ENCODE data around the gene TEX261.

GRCh38 chr2:70956141-70956540, 38.5 kb downstream of the TEX261 start:
- no peak for TF ChIP-seq CTCF (IDR thresholded peaks at IDR 0.05; ENCODE audit: low read depth, low read length)
- no peak for TF ChIP-seq POLR2A (IDR thresholded peaks at IDR 0.05; ENCODE audit: extremely low read depth, insufficient read length)
- TF ChIP-seq MAX (IDR thresholded peaks at IDR 0.05; ENCODE audit: low read depth, low read length): no peak
- TF ChIP-seq MYC (IDR thresholded peaks at IDR 0.05; ENCODE audit: low read depth, low read length): no peak

Measured in NB4 (cell line).